HG03066 (cell line): ENCODE measurements around the gene CKMT1B.
"Not testable (repeated sequence)": the region's sequence is repeated elsewhere in the genome, so short reads cannot be mapped to it uniquely, and the experiment has no call there.

Experiments
- ATAC-seq: cut with Tn5 transposase; IDR thresholded peaks from one replicate; pipeline ENCODE4 v1.9.1; 2021; ENCODE audit warnings: low read depth; ENCODE audit not compliant: unreplicated experiment

The CKMT1B gene

GRCh38 chr15:43593328-43594190 is at the start of gene CKMT1B:
TSS of gene CKMT1B (plus strand) at chr15:43594027. CDS start at chr15:43594219, 192 bp downstream.
- ATAC-seq: not testable (repeated sequence)

- ATAC-seq: no peak
These were observed 49.6 kb upstream of the CKMT1B start for GRCh38 chr15:43544266-43544665.

GRCh38 chr15:43545426-43545825 is 48.4 kb upstream of the CKMT1B start:
- ATAC-seq: no peak

- no peak for ATAC-seq
These were observed 46.3 kb upstream of the CKMT1B start for GRCh38 chr15:43547539-43547938.

- no peak for ATAC-seq
These were observed 43.1 kb upstream of the CKMT1B start for GRCh38 chr15:43550527-43551363.

- ATAC-seq: no peak
These were observed 41.6 kb upstream of the CKMT1B start for GRCh38 chr15:43552256-43552655.

- no peak for ATAC-seq
These were observed 40.8 kb upstream of the CKMT1B start for GRCh38 chr15:43552986-43553385.

- ATAC-seq: not testable (repeated sequence)
These were observed 31.1 kb upstream of the CKMT1B start for GRCh38 chr15:43562753-43563152.

- ATAC-seq: not testable (repeated sequence)
These were observed 30.0 kb upstream of the CKMT1B start for GRCh38 chr15:43563793-43564192.

- ATAC-seq: not testable (repeated sequence)
These were observed 27.2 kb upstream of the CKMT1B start for GRCh38 chr15:43566615-43567014.

GRCh38 chr15:43574607-43575006 is 19.2 kb upstream of the CKMT1B start:
- not testable (repeated sequence) for ATAC-seq

GRCh38 chr15:43589778-43590466 is 3.9 kb upstream of the CKMT1B start, which contains the start of gene PPIP5K1:
TSS of gene PPIP5K1 (minus strand) at chr15:43590208. CDS start at chr15:43584504, 5,704 bp downstream.
- peak; percentile 91 for ATAC-seq

- ATAC-seq: not testable (repeated sequence)
These were observed 986 bp upstream of the CKMT1B start for GRCh38 chr15:43592841-43593240.

- ATAC-seq: not testable (repeated sequence)
These were observed 5.3 kb downstream of the CKMT1B start for GRCh38 chr15:43599131-43599530.

GRCh38 chr15:43600200-43600599 is 6.4 kb downstream of the CKMT1B start:
- not testable (repeated sequence) for ATAC-seq

GRCh38 chr15:43602233-43602632 is 8.4 kb downstream of the CKMT1B start:
- ATAC-seq: not testable (repeated sequence)

GRCh38 chr15:43617750-43618149 is 23.9 kb downstream of the CKMT1B start:
- ATAC-seq: not testable (repeated sequence)

GRCh38 chr15:43618700-43619099 is 24.9 kb downstream of the CKMT1B start, which contains the start of gene STRC:
TSS of gene STRC (minus strand) at chr15:43618800. CDS start at chr15:43618722, 78 bp downstream.
- not testable (repeated sequence) for ATAC-seq

GRCh38 chr15:43622068-43622799 is 28.4 kb downstream of the CKMT1B start:
- not testable (repeated sequence) for ATAC-seq

GRCh38 chr15:43625106-43625505 is 31.3 kb downstream of the CKMT1B start:
- no peak for ATAC-seq
